Measurements from ENCODE around the gene AUTS2.

Gene AUTS2

GRCh38 chr7:70733090-70733489, 1134.8 kb downstream of the AUTS2 start:
- H3K27me3 Mint-ChIP-seq, result no peaks in the 10 kb centered on the region
- H3K27ac Mint-ChIP-seq, result no peak overlapping the region
- peaks cover 4% of the 10 kb centered on the region for H3K9me3 Mint-ChIP-seq
- H3K4me1 Mint-ChIP-seq, result peaks cover 21% of the 10 kb centered on the region
- no peak overlapping the region for H3K4me3 Mint-ChIP-seq
- ATAC-seq, result no peak
- H3K36me3 Mint-ChIP-seq (ENCODE audit: low read depth), result peaks cover 1% of the 10 kb centered on the region
- DNase-seq, result no peak

- Mint-ChIP-seq H3K27me3 (no peaks in the 10 kb centered on the region), H3K36me3 (ENCODE audit: low read depth) (peaks cover 1% of the 10 kb centered on the region), H3K27ac (no peak overlapping the region), H3K9me3 (peaks cover 8% of the 10 kb centered on the region), H3K4me3 (no peak overlapping the region), H3K4me1 (peaks cover 21% of the 10 kb centered on the region)
- no peak for ATAC-seq
- no peak for DNase-seq
Measured at GRCh38 chr7:70734411-70734810, 1136.1 kb downstream of the AUTS2 start.

GRCh38 chr7:70735313-70735712, 1137.0 kb downstream of the AUTS2 start:
- Mint-ChIP-seq H3K36me3 (ENCODE audit: low read depth) (peaks cover 1% of the 10 kb centered on the region), H3K4me1 (peaks cover 23% of the 10 kb centered on the region), H3K9me3 (peaks cover 6% of the 10 kb centered on the region), H3K27ac (no peak overlapping the region), H3K27me3 (peaks cover 1% of the 10 kb centered on the region), H3K4me3 (no peak overlapping the region)
- ATAC-seq (no peak), DNase-seq (no peak)

- Mint-ChIP-seq H3K27me3 (peaks cover 2% of the 10 kb centered on the region), H3K4me1 (peaks cover 23% of the 10 kb centered on the region), H3K27ac (no peak overlapping the region), H3K9me3 (peaks cover 4% of the 10 kb centered on the region), H3K36me3 (ENCODE audit: low read depth) (peaks cover 1% of the 10 kb centered on the region), H3K4me3 (peak overlapping the region; percentile 2)
- DNase-seq (no peak), ATAC-seq (peak; percentile 28)
Measured at GRCh38 chr7:70736715-70737460, 1138.6 kb downstream of the AUTS2 start.

GRCh38 chr7:70738151-70738885, 1140.0 kb downstream of the AUTS2 start:
- ATAC-seq (no peak), DNase-seq (no peak)
- H3K4me3 Mint-ChIP-seq, result no peak overlapping the region
- no peak overlapping the region for H3K27ac Mint-ChIP-seq
- H3K27me3 Mint-ChIP-seq, result peaks cover 2% of the 10 kb centered on the region
- H3K9me3 Mint-ChIP-seq, result peaks cover 4% of the 10 kb centered on the region
- H3K36me3 Mint-ChIP-seq (ENCODE audit: low read depth), result no peaks in the 10 kb centered on the region
- peaks cover 23% of the 10 kb centered on the region for H3K4me1 Mint-ChIP-seq

- no peak for DNase-seq
- peaks cover 4% of the 10 kb centered on the region for H3K9me3 Mint-ChIP-seq
- H3K27me3 Mint-ChIP-seq, result peaks cover 2% of the 10 kb centered on the region
- no peak overlapping the region for H3K4me3 Mint-ChIP-seq
- no peak for ATAC-seq
- no peaks in the 10 kb centered on the region for H3K36me3 Mint-ChIP-seq (ENCODE audit: low read depth)
- H3K4me1 Mint-ChIP-seq, result peaks cover 19% of the 10 kb centered on the region
- no peak overlapping the region for H3K27ac Mint-ChIP-seq
Measured at GRCh38 chr7:70739646-70740210, 1141.5 kb downstream of the AUTS2 start.

GRCh38 chr7:70741666-70742065, 1143.4 kb downstream of the AUTS2 start:
- H3K4me3 Mint-ChIP-seq, result no peak overlapping the region
- peaks cover 4% of the 10 kb centered on the region for H3K9me3 Mint-ChIP-seq
- DNase-seq (no peak), ATAC-seq (no peak)
- H3K27ac Mint-ChIP-seq, result no peak overlapping the region
- H3K36me3 Mint-ChIP-seq (ENCODE audit: low read depth), result no peaks in the 10 kb centered on the region
- H3K4me1 Mint-ChIP-seq, result peaks cover 12% of the 10 kb centered on the region
- H3K27me3 Mint-ChIP-seq, result peaks cover 2% of the 10 kb centered on the region

GRCh38 chr7:70743531-70744325, 1145.5 kb downstream of the AUTS2 start:
- DNase-seq, result no peak
- no peak overlapping the region for H3K4me3 Mint-ChIP-seq
- peaks cover 2% of the 10 kb centered on the region for H3K27me3 Mint-ChIP-seq
- no peaks in the 10 kb centered on the region for H3K9me3 Mint-ChIP-seq
- peaks cover 2% of the 10 kb centered on the region for H3K4me1 Mint-ChIP-seq
- no peak overlapping the region for H3K27ac Mint-ChIP-seq
- no peak for ATAC-seq
- no peaks in the 10 kb centered on the region for H3K36me3 Mint-ChIP-seq (ENCODE audit: low read depth)

- Mint-ChIP-seq H3K27ac (no peak overlapping the region), H3K36me3 (ENCODE audit: low read depth) (no peaks in the 10 kb centered on the region), H3K4me3 (no peak overlapping the region), H3K9me3 (no peaks in the 10 kb centered on the region), H3K27me3 (peaks cover 2% of the 10 kb centered on the region), H3K4me1 (peaks cover 2% of the 10 kb centered on the region)
- no peak for ATAC-seq
- no peak for DNase-seq
Measured at GRCh38 chr7:70744492-70744891, 1146.2 kb downstream of the AUTS2 start.

- no peaks in the 10 kb centered on the region for H3K4me1 Mint-ChIP-seq
- H3K4me3 Mint-ChIP-seq, result no peak overlapping the region
- no peaks in the 10 kb centered on the region for H3K36me3 Mint-ChIP-seq (ENCODE audit: low read depth)
- no peak overlapping the region for H3K27ac Mint-ChIP-seq
- DNase-seq (no peak), ATAC-seq (no peak)
- no peaks in the 10 kb centered on the region for H3K27me3 Mint-ChIP-seq
- no peaks in the 10 kb centered on the region for H3K9me3 Mint-ChIP-seq
Measured at GRCh38 chr7:70749831-70750230, 1151.6 kb downstream of the AUTS2 start.

- DNase-seq (no peak), ATAC-seq (no peak)
- no peaks in the 10 kb centered on the region for H3K4me1 Mint-ChIP-seq
- H3K9me3 Mint-ChIP-seq, result no peaks in the 10 kb centered on the region
- no peaks in the 10 kb centered on the region for H3K36me3 Mint-ChIP-seq (ENCODE audit: low read depth)
- no peak overlapping the region for H3K27ac Mint-ChIP-seq
- H3K4me3 Mint-ChIP-seq, result no peak overlapping the region
- no peaks in the 10 kb centered on the region for H3K27me3 Mint-ChIP-seq
Measured at GRCh38 chr7:70751895-70752294, 1153.6 kb downstream of the AUTS2 start.

GRCh38 chr7:70752794-70753241, 1154.5 kb downstream of the AUTS2 start:
- Mint-ChIP-seq H3K4me1 (no peaks in the 10 kb centered on the region), H3K9me3 (no peaks in the 10 kb centered on the region), H3K27ac (no peak overlapping the region), H3K27me3 (no peaks in the 10 kb centered on the region), H3K36me3 (ENCODE audit: low read depth) (no peaks in the 10 kb centered on the region), H3K4me3 (no peak overlapping the region)
- DNase-seq, result no peak
- ATAC-seq, result no peak

GRCh38 chr7:70756789-70757188, 1158.5 kb downstream of the AUTS2 start:
- no peaks in the 10 kb centered on the region for H3K36me3 Mint-ChIP-seq (ENCODE audit: low read depth)
- H3K4me3 Mint-ChIP-seq, result no peak overlapping the region
- H3K27ac Mint-ChIP-seq, result no peak overlapping the region
- H3K4me1 Mint-ChIP-seq, result no peaks in the 10 kb centered on the region
- H3K9me3 Mint-ChIP-seq, result no peaks in the 10 kb centered on the region
- no peak for DNase-seq
- H3K27me3 Mint-ChIP-seq, result no peaks in the 10 kb centered on the region
- no peak for ATAC-seq

- DNase-seq (no peak), ATAC-seq (no peak)
- Mint-ChIP-seq H3K4me3 (no peak overlapping the region), H3K9me3 (no peaks in the 10 kb centered on the region), H3K36me3 (ENCODE audit: low read depth) (no peaks in the 10 kb centered on the region), H3K27ac (no peak overlapping the region), H3K4me1 (no peaks in the 10 kb centered on the region), H3K27me3 (no peaks in the 10 kb centered on the region)
Measured at GRCh38 chr7:70758646-70759045, 1160.4 kb downstream of the AUTS2 start.
